HepG2 (cell line): Measurements from ENCODE around the gene PLVAP. TPM values are rescaled to one million over a fixed set of nuclear protein-coding genes. Genes with fewer than 3 reads are reported as not detected.

Source experiments
- ARNT2 ChIP-seq: sonication (generic); formaldehyde crosslinking; IDR thresholded peaks from 2 replicates; pipeline ENCODE4 v1.8.0; 2022; ENCODE audit warnings: mild to moderate bottlenecking, low read depth, missing genetic modification reagents, moderate library complexity
- CHD4 ChIP-seq: fragments of 200-600 bp; sonication (generic); IDR thresholded peaks from 2 replicates; pipeline ENCODE4 v1.7.0; 2017; ENCODE audit warnings: mild to moderate bottlenecking, low read length, borderline replicate concordance
- EEA1 ChIP-seq: sonication (generic); formaldehyde crosslinking; IDR thresholded peaks from 2 replicates; pipeline ENCODE4 v1.5.1; 2020; ENCODE audit warnings: mild to moderate bottlenecking, missing genetic modification reagents, borderline replicate concordance
- GABPA ChIP-seq, 2 experiments: IDR thresholded peaks; 2 replicates each; pipeline ENCODE4 v1.6.1; 2011 to 2016; ENCODE audit warnings: low read depth in 2 of 2, low read length in 1 of 2, missing biosample characterization in 1 of 2, missing genetic modification characterization in 1 of 2
- KDM2A ChIP-seq: sonication (generic); formaldehyde crosslinking; IDR thresholded peaks from 2 replicates; pipeline ENCODE4 v1.4.0; 2020; ENCODE audit warnings: low read depth, missing genetic modification reagents, borderline replicate concordance
- KLF6 ChIP-seq: IDR thresholded peaks from 2 replicates; pipeline ENCODE4 v1.8.0; 2016; ENCODE audit warnings: missing biosample characterization, missing genetic modification reagents
- SMARCC2 ChIP-seq: fragments of 450-650 bp; IDR thresholded peaks from 2 replicates; pipeline ENCODE4 v1.6.1; 2017; ENCODE audit warnings: antibody characterized with exemption, mild to moderate bottlenecking
- STAG1 ChIP-seq: sonication (generic); formaldehyde crosslinking; IDR thresholded peaks from 2 replicates; pipeline ENCODE4 v1.4.0; 2020; ENCODE audit warnings: missing genetic modification reagents
- ZBTB7A ChIP-seq: sonication (generic); formaldehyde crosslinking; IDR thresholded peaks from 2 replicates; pipeline ENCODE4 v1.8.0; 2022; ENCODE audit warnings: mild to moderate bottlenecking, missing genetic modification reagents
- ZFP82 ChIP-seq: sonication (generic); formaldehyde crosslinking; IDR thresholded peaks from 2 replicates; pipeline ENCODE4 v1.5.1; 2020; ENCODE audit warnings: mild to moderate bottlenecking, missing genetic modification reagents, borderline replicate concordance
- ZNF354B ChIP-seq: sonication (generic); formaldehyde crosslinking; IDR thresholded peaks from 2 replicates; pipeline ENCODE4 v1.8.0; 2022; ENCODE audit warnings: mild to moderate bottlenecking, missing genetic modification reagents
- polyA plus RNA-seq, 8 experiments: library from polyadenylated mRNA; depleted of rRNA in 3 of 8; stranded (reverse) in 7 of 8; unstranded in 1 of 8; fragments of >200 nt; fragmentation: Illumina TruSeq in 4 of 8; extraction: Trizol in 4 of 8; gene quantifications; 2 replicates each; pipeline versions ENCODE4 v1.2.1 to v1.2.3, GENCODE V29; 2011 to 2016; ENCODE audit warnings: low read depth in 4 of 8, missing spikeins in 1 of 8, mixed read lengths in 1 of 8; ENCODE audit not compliant: insufficient read depth in 1 of 8
- total RNA-seq, 5 experiments: library from RNA; depleted of rRNA; stranded (reverse); fragments of >200 nt; fragmentation: Illumina TruSeq; extraction: Trizol; gene quantifications; 2 replicates each; pipeline ENCODE4 v1.2.3, GENCODE V29; 2016; ENCODE audit warnings: low read depth in 1 of 5
- TF ChIP-seq, protein P1 (sequence below): sonication (generic); formaldehyde crosslinking; IDR thresholded peaks from 2 replicates; pipeline ENCODE4 v1.9.0; 2021; ENCODE audit warnings: missing genetic modification reagents, borderline replicate concordance
- TF ChIP-seq, protein P2 (sequence below): sonication (generic); formaldehyde crosslinking; IDR thresholded peaks from 2 replicates; pipeline ENCODE4 v1.8.0; 2022; ENCODE audit warnings: mild to moderate bottlenecking, missing genetic modification reagents, borderline replicate concordance
- TF ChIP-seq, protein P3 (sequence below): sonication (generic); formaldehyde crosslinking; IDR thresholded peaks from 2 replicates; pipeline ENCODE4 v1.4.0; 2020; ENCODE audit warnings: missing genetic modification reagents
- TF ChIP-seq, protein P4 (sequence below): sonication (generic); formaldehyde crosslinking; IDR thresholded peaks from 2 replicates; pipeline ENCODE4 v1.4.0; 2020; ENCODE audit warnings: mild to moderate bottlenecking, missing genetic modification reagents, borderline replicate concordance
- TF ChIP-seq, protein P5 (sequence below): sonication (generic); formaldehyde crosslinking; IDR thresholded peaks from 2 replicates; pipeline ENCODE4 v1.4.0; 2020; ENCODE audit warnings: missing genetic modification reagents

Gene PLVAP
- total and polyA plus RNA-seq, 2 of the 13 experiments (the other 11 are each of a cell fraction or from before 2014, with no cell fraction given), result 0.26 TPM; not detected in 1

DNA sequence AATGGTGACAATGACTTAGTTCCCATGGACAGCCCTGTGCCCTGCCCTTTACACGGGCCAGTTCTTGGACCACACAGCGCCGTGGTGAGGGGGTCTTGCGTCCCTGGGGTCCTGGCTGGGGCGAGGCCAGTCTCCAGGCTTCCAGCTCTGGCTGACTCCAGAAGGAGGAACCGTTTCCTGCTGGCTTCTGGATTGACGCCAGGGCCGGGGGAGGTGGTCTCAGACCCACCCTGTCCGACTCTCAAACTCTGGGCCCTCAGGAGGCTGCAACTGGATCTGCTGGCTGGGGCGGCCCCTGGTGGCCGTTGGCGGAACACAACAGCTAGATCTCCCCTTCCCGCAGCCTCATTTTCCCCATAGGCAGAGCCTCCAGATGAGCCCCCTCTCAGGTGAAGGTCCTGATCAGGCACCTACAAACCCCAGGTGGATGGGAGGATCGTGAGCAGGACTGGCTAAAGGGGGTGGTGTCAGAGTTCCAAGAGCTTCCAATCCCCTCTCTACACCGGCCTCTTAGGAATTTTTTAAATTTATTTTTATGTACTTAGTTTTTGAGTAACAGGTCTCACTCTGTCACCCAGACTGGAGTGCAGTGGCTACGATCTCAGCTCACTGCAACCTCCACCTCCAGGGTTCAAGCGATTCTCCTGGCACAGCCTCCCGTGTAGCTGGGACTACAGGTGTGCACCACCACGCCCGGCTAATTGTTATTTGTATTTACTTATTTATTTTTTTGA lies 8.9 kb upstream of the PLVAP start (continued):
- TF ChIP-seq, protein P1, sequence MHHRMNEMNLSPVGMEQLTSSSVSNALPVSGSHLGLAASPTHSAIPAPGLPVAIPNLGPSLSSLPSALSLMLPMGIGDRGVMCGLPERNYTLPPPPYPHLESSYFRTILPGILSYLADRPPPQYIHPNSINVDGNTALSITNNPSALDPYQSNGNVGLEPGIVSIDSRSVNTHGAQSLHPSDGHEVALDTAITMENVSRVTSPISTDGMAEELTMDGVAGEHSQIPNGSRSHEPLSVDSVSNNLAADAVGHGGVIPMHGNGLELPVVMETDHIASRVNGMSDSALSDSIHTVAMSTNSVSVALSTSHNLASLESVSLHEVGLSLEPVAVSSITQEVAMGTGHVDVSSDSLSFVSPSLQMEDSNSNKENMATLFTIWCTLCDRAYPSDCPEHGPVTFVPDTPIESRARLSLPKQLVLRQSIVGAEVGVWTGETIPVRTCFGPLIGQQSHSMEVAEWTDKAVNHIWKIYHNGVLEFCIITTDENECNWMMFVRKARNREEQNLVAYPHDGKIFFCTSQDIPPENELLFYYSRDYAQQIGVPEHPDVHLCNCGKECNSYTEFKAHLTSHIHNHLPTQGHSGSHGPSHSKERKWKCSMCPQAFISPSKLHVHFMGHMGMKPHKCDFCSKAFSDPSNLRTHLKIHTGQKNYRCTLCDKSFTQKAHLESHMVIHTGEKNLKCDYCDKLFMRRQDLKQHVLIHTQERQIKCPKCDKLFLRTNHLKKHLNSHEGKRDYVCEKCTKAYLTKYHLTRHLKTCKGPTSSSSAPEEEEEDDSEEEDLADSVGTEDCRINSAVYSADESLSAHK (CRISPR knock-in tag), result no peak
- TF ChIP-seq, protein P2, sequence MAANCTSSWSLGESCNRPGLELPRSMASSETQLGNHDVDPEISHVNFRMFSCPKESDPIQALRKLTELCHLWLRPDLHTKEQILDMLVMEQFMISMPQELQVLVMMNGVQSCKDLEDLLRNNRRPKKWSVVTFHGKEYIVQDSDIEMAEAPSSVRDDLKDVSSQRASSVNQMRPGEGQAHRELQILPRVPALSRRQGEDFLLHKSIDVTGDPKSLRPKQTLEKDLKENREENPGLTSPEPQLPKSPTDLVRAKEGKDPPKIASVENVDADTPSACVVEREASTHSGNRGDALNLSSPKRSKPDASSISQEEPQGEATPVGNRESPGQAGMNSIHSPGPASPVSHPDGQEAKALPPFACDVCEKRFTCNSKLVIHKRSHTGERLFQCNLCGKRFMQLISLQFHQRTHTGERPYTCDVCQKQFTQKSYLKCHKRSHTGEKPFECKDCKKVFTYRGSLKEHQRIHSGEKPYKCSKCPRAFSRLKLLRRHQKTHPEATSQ (CRISPR knock-in tag), result no peak
- TF ChIP-seq GABPA (IDR thresholded peaks at IDR 0.05; ENCODE audit: low read depth, low read length) (no peak), GABPA (CRISPR knock-in tag; IDR thresholded peaks at IDR 0.05; ENCODE audit: low read depth) (no peak), STAG1 (CRISPR knock-in tag) (peak; percentile 80), CHD4 (no peak), ZNF354B (CRISPR knock-in tag) (no peak), ZBTB7A (CRISPR knock-in tag) (no peak), ARNT2 (CRISPR knock-in tag) (no peak), SMARCC2 (no peak), KDM2A (CRISPR knock-in tag) (0 out of 2 replicates have a peak, but pooled peaks have one; percentile 37), KLF6 (no peak), ZFP82 (no peak), EEA1 (CRISPR knock-in tag) (no peak)
- TF ChIP-seq, protein P3, sequence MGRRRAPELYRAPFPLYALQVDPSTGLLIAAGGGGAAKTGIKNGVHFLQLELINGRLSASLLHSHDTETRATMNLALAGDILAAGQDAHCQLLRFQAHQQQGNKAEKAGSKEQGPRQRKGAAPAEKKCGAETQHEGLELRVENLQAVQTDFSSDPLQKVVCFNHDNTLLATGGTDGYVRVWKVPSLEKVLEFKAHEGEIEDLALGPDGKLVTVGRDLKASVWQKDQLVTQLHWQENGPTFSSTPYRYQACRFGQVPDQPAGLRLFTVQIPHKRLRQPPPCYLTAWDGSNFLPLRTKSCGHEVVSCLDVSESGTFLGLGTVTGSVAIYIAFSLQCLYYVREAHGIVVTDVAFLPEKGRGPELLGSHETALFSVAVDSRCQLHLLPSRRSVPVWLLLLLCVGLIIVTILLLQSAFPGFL (CRISPR knock-in tag), result 0 out of 2 replicates have a peak, but pooled peaks have one; percentile 42
- TF ChIP-seq, protein P4, sequence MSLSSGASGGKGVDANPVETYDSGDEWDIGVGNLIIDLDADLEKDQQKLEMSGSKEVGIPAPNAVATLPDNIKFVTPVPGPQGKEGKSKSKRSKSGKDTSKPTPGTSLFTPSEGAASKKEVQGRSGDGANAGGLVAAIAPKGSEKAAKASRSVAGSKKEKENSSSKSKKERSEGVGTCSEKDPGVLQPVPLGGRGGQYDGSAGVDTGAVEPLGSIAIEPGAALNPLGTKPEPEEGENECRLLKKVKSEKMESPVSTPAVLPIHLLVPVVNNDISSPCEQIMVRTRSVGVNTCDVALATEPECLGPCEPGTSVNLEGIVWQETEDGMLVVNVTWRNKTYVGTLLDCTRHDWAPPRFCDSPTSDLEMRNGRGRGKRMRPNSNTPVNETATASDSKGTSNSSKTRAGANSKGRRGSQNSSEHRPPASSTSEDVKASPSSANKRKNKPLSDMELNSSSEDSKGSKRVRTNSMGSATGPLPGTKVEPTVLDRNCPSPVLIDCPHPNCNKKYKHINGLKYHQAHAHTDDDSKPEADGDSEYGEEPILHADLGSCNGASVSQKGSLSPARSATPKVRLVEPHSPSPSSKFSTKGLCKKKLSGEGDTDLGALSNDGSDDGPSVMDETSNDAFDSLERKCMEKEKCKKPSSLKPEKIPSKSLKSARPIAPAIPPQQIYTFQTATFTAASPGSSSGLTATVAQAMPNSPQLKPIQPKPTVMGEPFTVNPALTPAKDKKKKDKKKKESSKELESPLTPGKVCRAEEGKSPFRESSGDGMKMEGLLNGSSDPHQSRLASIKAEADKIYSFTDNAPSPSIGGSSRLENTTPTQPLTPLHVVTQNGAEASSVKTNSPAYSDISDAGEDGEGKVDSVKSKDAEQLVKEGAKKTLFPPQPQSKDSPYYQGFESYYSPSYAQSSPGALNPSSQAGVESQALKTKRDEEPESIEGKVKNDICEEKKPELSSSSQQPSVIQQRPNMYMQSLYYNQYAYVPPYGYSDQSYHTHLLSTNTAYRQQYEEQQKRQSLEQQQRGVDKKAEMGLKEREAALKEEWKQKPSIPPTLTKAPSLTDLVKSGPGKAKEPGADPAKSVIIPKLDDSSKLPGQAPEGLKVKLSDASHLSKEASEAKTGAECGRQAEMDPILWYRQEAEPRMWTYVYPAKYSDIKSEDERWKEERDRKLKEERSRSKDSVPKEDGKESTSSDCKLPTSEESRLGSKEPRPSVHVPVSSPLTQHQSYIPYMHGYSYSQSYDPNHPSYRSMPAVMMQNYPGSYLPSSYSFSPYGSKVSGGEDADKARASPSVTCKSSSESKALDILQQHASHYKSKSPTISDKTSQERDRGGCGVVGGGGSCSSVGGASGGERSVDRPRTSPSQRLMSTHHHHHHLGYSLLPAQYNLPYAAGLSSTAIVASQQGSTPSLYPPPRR (CRISPR knock-in tag), result no peak
- TF ChIP-seq, protein P5, sequence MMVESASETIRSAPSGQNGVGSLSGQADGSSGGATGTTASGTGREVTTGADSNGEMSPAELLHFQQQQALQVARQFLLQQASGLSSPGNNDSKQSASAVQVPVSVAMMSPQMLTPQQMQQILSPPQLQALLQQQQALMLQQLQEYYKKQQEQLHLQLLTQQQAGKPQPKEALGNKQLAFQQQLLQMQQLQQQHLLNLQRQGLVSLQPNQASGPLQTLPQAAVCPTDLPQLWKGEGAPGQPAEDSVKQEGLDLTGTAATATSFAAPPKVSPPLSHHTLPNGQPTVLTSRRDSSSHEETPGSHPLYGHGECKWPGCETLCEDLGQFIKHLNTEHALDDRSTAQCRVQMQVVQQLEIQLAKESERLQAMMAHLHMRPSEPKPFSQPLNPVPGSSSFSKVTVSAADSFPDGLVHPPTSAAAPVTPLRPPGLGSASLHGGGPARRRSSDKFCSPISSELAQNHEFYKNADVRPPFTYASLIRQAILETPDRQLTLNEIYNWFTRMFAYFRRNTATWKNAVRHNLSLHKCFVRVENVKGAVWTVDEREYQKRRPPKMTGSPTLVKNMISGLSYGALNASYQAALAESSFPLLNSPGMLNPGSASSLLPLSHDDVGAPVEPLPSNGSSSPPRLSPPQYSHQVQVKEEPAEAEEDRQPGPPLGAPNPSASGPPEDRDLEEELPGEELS (CRISPR knock-in tag), result no peak
